Loucy (cell line): ENCODE measurements around the gene ZFR.

Experiments
- H2AFZ ChIP-seq: fragments of 200-600 bp; sonication (generic); 2 replicates; pipeline ENCODE4 v1.6.0; 2016; ENCODE audit warnings: antibody characterized with exemption, mild to moderate bottlenecking, low read length, moderate library complexity
- H3F3A ChIP-seq: fragments of 200-600 bp; 2 replicates; pipeline ENCODE4 v1.6.0; 2016; ENCODE audit warnings: antibody characterized with exemption, low read depth, mild to moderate bottlenecking
- H3K27me3 ChIP-seq: fragments of 200-600 bp; sonication (generic); 2 replicates; pipeline ENCODE4 v1.6.1; 2014; ENCODE audit warnings: low read length, mild to moderate bottlenecking; ENCODE audit not compliant: insufficient read depth, poor library complexity, severe bottlenecking
- H3K36me3 ChIP-seq: fragments of 200-600 bp; sonication (generic); 2 replicates; pipeline ENCODE4 v1.6.1; 2016; ENCODE audit warnings: low read length; ENCODE audit not compliant: insufficient read depth
- H3K4me1 ChIP-seq: fragments of 200-600 bp; sonication (generic); 2 replicates; pipeline ENCODE4 v1.5.1; 2014; ENCODE audit warnings: low read length, mild to moderate bottlenecking; ENCODE audit not compliant: insufficient read depth, poor library complexity, severe bottlenecking
- H3K4me2 ChIP-seq: fragments of 200-600 bp; sonication (generic); 2 replicates; pipeline ENCODE4 v1.6.0; 2014; ENCODE audit warnings: antibody characterized with exemption, low read length, low read depth, mild to moderate bottlenecking; ENCODE audit not compliant: poor library complexity, severe bottlenecking
- H3K4me3 ChIP-seq: fragments of 200-600 bp; sonication (generic); 2 replicates; pipeline ENCODE4 v1.5.1; 2014; ENCODE audit warnings: low read length, mild to moderate bottlenecking, mixed read lengths; ENCODE audit not compliant: poor library complexity, severe bottlenecking
- H3K79me2 ChIP-seq: fragments of 200-600 bp; sonication (generic); 2 replicates; pipeline ENCODE4 v1.6.1; 2014; ENCODE audit warnings: low read length; ENCODE audit not compliant: insufficient read depth
- H3K9ac ChIP-seq: fragments of 200-600 bp; sonication (generic); 2 replicates; pipeline ENCODE4 v1.6.0; 2014; ENCODE audit warnings: mild to moderate bottlenecking, low read depth, low read length, moderate library complexity; ENCODE audit not compliant: poor library complexity, severe bottlenecking
- H3K9me2 ChIP-seq: fragments of 200-600 bp; sonication (generic); replicated peaks from 2 replicates; pipeline ENCODE4 v1.6.1; 2016; ENCODE audit warnings: low read depth, low read length, mixed read lengths
- H3K9me3 ChIP-seq: fragments of 200-600 bp; sonication (generic); 2 replicates; pipeline ENCODE4 v1.6.1; 2014; ENCODE audit warnings: mild to moderate bottlenecking, antibody characterized with exemption, low read length, low read depth; ENCODE audit not compliant: insufficient read depth
- H4K20me1 ChIP-seq: fragments of 200-600 bp; sonication (generic); 2 replicates; pipeline ENCODE4 v1.6.0; 2014; ENCODE audit warnings: antibody characterized with exemption, low read length, mild to moderate bottlenecking; ENCODE audit not compliant: insufficient read depth, poor library complexity, severe bottlenecking
- CTCF ChIP-seq: fragments of 200-600 bp; sonication (generic); conservative IDR thresholded peaks from 2 replicates; pipeline ENCODE4 v1.5.1; 2014; ENCODE audit warnings: mild to moderate bottlenecking, antibody characterized with exemption, low read length
- EZH2phosphoT487 ChIP-seq: fragments of 200-600 bp; IDR thresholded peaks from 2 replicates; pipeline ENCODE4 v1.6.1; 2018; ENCODE audit warnings: antibody characterized with exemption, mild to moderate bottlenecking, moderate library complexity, borderline replicate concordance

The ZFR gene

GRCh38 chr5:32449262-32449661 lies 4.7 kb upstream of the ZFR start:
- Histone ChIP-seq H3K4me3 (no peak overlapping the region), H3K4me2 (no peak overlapping the region)
- TF ChIP-seq CTCF (no peak), EZH2phosphoT487 (no peak)

GRCh38 chr5:32446630-32447029 lies 2.1 kb upstream of the ZFR start:
- no peaks in the 10 kb centered on the region for H3K36me3 ChIP-seq
- no peaks in the 10 kb centered on the region for H3K9me2 ChIP-seq
- H3F3A ChIP-seq, result no peaks in the 10 kb centered on the region
- H2AFZ ChIP-seq, result no peak overlapping the region
- H4K20me1 ChIP-seq, result peaks cover 21% of the 10 kb centered on the region
- H3K9ac ChIP-seq, result no peak overlapping the region
- no peak overlapping the region for H3K4me3 ChIP-seq
- H3K4me2 ChIP-seq, result no peak overlapping the region
- TF ChIP-seq CTCF (no peak), EZH2phosphoT487 (no peak)
- no peaks in the 10 kb centered on the region for H3K27me3 ChIP-seq
- no peaks in the 10 kb centered on the region for H3K9me3 ChIP-seq
- H3K79me2 ChIP-seq, result peaks cover 28% of the 10 kb centered on the region
- peaks cover 24% of the 10 kb centered on the region for H3K4me1 ChIP-seq

More at GRCh38 chr5:32449262-32449661, 4.7 kb upstream of the ZFR start:
- Histone ChIP-seq H3K79me2 (peaks cover 3% of the 10 kb centered on the region; the same call in 1 of the 2 replicates), H3K36me3 (no peaks in the 10 kb centered on the region), H3K9me2 (no peaks in the 10 kb centered on the region), H3K9ac (no peak overlapping the region), H3K9me3 (no peaks in the 10 kb centered on the region), H4K20me1 (no peaks in the 10 kb centered on the region), H3K4me1 (peaks cover 7% of the 10 kb centered on the region), H3F3A (no peaks in the 10 kb centered on the region), H2AFZ (no peak overlapping the region), H3K27me3 (no peaks in the 10 kb centered on the region)

- Histone ChIP-seq H3K36me3 (no peaks in the 10 kb centered on the region), H4K20me1 (peaks cover 27% of the 10 kb centered on the region), H3K27me3 (no peaks in the 10 kb centered on the region), H2AFZ (no peak overlapping the region), H3K4me1 (peaks cover 30% of the 10 kb centered on the region), H3K79me2 (peaks cover 34% of the 10 kb centered on the region), H3F3A (no peaks in the 10 kb centered on the region), H3K9me2 (no peaks in the 10 kb centered on the region), H3K4me2 (no peak overlapping the region), H3K9me3 (no peaks in the 10 kb centered on the region), H3K4me3 (no peak overlapping the region), H3K9ac (no peak overlapping the region)
- TF ChIP-seq CTCF, result no peak
- TF ChIP-seq EZH2phosphoT487, result no peak
These were observed 1.5 kb upstream of the ZFR start for GRCh38 chr5:32445831-32446614.
